ENCODE data around the gene LIN7A.

DNA sequence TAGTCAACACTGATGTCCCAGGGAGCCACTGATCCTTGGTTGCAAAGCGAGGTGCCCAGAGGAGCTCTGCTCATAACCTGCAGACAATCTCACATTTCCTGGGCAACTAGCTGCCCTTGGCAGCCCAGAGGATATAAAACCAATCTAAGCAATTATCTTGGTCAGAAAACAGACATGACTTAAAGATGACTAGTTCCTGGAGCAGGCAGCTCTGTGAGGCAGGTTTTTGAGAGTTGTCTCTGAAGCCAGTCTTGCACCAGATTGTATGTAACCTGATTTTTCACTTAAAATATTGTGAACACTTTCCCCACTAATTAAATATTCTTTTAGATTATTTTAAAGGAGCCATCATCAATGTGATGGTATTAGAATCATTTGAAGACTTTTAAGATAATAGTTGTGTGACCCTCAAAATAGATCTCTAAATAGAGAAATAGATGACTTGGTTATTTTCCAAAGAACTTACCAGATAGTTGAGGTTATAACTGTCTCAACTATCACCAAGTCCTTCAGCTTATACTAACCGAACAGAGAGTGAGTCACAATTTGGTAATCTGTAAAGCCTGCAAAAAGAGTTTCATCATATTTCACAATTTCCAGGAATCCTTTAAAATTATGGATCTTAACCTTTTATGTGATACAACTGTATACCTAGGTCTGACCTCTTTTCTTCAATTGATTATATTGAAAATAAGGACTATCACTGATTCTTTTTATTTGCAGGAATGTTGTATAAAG lies 75.9 kb downstream of the LIN7A start:
- TF ChIP-seq POLR2A (IDR thresholded peaks at IDR 0.05): no peak
- TF ChIP-seq, protein P1, sequence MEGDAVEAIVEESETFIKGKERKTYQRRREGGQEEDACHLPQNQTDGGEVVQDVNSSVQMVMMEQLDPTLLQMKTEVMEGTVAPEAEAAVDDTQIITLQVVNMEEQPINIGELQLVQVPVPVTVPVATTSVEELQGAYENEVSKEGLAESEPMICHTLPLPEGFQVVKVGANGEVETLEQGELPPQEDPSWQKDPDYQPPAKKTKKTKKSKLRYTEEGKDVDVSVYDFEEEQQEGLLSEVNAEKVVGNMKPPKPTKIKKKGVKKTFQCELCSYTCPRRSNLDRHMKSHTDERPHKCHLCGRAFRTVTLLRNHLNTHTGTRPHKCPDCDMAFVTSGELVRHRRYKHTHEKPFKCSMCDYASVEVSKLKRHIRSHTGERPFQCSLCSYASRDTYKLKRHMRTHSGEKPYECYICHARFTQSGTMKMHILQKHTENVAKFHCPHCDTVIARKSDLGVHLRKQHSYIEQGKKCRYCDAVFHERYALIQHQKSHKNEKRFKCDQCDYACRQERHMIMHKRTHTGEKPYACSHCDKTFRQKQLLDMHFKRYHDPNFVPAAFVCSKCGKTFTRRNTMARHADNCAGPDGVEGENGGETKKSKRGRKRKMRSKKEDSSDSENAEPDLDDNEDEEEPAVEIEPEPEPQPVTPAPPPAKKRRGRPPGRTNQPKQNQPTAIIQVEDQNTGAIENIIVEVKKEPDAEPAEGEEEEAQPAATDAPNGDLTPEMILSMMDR (IDR thresholded peaks at IDR 0.05): no peak
- TF ChIP-seq EP300 (IDR thresholded peaks at IDR 0.05): no peak

Measured in gastroesophageal sphincter (tissue), 3 donors.